NCI-H82 (cell line): ENCODE results near the gene PTPN22.

Experiments used
- DNase-seq: peaks from one replicate; lab custom pipeline; 2025; lab: John Stamatoyannopoulos, UW

The PTPN22 gene

DNA sequence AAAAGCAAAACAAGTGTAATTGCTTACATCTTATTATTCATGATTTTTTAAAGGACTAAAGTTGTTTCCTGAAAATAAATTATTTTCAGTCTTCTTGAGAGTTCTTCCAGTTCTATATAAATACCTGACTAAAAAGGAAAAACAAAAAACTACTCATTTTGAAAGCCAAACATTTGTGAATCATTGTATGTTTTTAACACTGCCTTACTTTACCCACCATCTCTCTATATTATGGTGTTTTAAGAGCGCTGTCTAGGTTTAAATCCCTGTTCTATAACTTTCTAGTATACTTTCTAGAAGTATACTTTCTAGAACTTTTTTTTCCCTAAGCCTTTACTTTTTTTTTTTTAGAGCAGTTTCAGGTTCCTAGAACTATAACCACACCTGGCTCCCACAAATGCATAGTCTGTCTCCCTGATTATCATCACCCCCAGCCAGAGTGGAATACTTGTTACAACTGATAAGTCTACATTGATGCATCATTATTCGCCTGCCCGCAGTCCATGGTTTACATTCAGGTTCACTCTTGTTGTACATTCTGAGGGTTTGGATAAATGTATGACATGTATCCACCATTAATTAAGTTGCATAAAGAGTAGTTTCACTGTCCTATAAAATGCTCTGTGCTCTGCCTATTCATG lies 69.0 kb downstream of the PTPN22 start:
- no peak for DNase-seq

DNA sequence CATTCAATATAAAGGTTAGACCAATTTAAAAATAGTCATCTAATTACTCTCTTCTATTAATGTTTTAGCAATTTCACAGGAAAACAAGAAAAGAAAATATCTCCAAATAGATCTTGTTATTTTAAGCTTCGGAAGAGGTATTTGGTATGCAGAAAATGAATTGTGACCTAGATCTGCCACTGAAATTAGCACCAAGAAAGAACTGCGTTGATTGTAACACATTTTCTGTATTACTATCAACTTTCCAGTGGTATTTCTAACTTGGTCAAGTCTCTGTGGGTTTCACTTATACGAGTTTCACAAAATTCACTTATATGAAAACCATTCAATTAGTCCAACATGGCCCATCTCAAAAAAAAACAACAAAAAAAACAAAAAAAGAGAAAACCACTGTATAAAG lies 71.0 kb downstream of the PTPN22 start:
- no peak for DNase-seq

DNA sequence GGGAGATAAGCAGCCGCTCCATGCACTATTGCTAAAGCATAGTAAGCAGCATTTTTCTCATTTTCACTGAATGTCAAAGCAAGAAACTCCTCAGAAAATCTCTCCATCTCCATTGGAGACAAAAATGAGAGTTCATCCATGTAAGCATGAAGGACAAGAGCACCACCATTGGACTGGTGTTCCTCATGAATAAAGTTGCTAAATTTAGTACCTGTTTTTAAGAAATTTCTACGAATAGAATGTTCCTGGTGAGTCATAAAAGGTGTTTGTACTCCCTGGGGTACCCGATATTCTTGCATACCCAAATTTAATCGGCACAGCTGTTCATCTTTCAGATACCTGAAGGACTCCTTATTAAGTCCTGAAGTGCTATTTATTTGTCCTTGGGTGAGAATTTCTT lies 74.0 kb downstream of the PTPN22 start:
- DNase-seq = no peak

DNA sequence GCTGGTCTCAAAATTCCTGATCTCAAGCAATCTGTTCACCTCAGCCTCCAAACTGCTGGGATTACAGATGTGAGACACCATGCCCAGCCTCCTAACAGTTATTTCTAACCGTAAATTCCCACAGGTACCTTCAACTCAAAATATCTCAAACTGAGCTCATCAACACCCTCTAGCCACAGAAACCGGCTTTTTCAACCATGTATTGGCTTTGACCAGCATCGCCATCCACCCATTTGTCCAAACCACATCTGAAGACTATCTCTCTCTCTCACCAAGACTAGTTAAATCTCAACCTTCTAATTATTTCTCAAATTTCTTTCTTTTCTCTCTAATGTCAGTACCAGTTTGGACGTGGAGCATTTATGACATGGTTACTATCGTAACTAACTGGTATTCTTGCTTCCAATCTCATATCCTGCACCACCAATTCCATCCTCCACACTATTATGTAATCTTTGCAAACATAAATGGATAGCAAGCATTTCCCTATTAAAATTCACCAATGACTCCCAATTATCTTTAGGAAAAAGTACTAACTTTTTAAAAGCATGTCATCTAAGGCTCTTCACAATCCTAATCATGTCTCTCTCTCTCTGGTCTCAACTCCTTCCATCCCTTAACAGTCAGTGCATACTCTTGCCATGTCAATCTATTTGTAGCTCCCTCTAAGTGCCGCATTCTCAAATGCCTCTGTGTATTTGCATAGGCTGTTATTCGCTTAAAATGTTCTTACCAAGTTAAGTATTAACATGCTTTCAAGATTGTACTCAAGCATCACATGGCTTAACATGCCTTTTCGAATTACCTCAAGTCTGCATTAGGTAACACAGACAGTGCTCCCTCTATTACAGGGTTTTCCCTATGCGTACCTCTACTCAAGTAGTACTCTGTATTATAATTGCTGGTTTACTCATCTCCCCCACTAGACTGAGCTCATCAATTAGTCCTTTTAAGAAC lies 77.4 kb downstream of the PTPN22 start:
- DNase-seq = no peak

DNA sequence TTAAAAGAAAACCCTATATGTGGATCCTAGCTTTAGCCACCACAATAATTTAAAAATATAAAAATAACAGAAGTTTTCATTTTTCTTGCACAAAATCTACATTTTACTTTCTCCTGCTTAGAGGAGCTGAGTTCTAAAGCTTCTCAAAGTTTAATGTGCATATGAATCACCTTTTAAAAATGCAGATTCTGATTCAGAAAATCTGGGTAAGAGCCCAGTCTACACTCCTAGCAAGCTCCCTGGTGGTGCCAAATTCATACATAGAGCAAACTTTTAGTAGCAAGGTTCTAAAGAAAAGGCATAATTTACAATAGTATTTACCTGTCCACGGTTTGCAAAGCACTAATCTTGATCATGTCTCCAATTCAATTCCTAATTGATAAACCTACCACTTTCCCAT lies 78.5 kb downstream of the PTPN22 start:
- no peak for DNase-seq

GRCh38 chr1:113792471-113792870 lies 79.0 kb downstream of the PTPN22 start:
- no peak for DNase-seq

GRCh38 chr1:113788802-113789201 lies 82.7 kb downstream of the PTPN22 start:
- DNase-seq = no peak

GRCh38 chr1:113787663-113788062 lies 83.8 kb downstream of the PTPN22 start:
- no peak for DNase-seq

DNA sequence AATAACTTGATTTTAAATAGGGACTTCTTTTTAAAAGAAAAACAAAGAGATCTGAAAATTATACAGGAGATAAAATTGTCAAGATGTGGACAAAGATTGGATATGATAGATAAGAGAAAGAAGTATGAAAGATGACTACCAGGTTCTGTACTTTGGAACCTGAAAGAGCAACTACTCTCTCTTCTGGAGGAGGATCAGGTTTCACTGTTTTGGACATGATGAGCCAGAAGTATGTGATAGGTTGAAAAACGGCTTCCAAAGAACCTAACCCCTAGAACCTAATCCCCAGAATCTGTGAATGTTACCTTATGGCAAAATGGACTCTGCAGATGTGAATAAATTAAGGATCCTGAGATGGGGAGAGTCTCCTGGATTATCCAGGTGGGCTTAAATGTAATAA lies 85.4 kb downstream of the PTPN22 start:
- no peak for DNase-seq

- DNase-seq = no peak
Observed at GRCh38 chr1:113784104-113784779, 87.3 kb downstream of the PTPN22 start.

GRCh38 chr1:113783254-113784103 lies 88.0 kb downstream of the PTPN22 start:
- no peak for DNase-seq

DNA sequence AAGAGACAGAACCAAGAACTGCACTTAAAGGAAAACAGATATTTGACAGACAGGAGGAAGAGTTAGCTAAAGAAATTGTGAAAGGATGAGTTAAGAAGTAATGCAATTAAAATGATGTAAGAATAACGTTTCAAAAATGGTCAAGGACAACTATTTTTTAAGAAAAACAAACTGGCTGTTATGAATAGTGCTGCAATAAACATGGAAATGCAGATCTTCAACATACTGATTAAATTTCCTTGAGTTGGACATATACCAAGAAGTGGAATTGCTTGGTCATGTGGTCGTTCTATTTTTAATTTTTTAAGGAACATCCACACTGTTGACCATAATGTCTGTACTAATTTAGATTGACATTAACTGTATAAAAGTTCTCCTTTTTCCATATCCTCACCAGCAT lies 89.1 kb downstream of the PTPN22 start:
- no peak for DNase-seq

- no peak for DNase-seq
Observed at GRCh38 chr1:113780374-113781146, 91.0 kb downstream of the PTPN22 start.

GRCh38 chr1:113779542-113779941 lies 92.0 kb downstream of the PTPN22 start:
- DNase-seq = no peak

DNA sequence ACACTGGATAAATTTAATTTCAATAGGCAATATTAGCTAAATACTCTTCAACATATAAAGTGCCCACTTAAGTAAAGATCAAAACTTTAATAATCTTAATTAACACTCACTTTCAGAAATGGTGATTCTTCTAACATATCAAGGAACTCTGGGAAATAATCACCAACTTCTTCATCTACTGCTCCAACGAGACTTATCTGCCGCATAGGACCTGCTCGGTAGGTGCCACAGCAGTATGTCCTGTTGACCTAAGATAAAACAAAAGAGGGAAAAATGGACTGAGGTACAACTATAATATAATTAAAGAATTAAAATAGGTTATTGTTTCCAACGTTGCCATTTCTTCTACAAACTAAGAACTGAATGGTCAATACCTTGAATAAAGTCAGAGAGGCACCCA lies 94.0 kb downstream of the PTPN22 start:
- no peak for DNase-seq

DNA sequence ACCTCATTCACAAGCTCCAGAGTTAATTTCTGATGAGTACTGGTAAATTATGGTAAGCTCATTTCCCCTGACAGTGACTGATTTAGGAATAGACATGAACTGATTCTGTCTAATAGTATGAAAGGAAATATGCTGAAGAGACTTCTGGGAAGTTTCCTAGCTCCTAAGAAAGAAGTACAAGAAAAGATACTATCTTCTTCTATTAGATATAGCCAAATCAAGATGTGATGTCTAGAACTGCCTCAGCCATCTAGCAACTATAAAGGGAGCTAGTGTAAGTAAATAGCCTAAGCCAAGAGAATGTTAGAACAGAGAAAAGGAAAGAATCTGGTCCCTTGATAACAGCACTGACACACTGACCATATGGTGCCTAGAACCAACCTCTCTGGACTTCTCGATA lies 101.5 kb downstream of the PTPN22 start:
- DNase-seq = peak; percentile 83

DNA sequence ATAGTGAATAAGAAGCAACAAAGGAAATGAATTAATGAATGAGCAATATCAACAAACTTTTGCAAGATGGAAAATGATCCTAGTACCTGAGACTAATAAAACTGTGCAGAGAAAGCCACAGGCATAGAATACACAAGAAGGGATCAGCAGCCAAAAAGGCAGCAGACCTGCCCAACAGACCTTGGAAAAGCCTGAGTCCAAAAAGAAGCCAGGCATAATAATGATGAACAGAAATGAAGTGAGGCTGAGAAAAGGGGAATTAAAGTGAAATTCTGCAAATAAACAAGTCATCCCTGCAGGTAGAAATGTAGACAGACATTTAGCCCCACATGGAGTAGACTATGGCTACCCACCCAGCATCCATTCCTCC lies 101.9 kb downstream of the PTPN22 start:
- DNase-seq = peak; percentile 73

DNA sequence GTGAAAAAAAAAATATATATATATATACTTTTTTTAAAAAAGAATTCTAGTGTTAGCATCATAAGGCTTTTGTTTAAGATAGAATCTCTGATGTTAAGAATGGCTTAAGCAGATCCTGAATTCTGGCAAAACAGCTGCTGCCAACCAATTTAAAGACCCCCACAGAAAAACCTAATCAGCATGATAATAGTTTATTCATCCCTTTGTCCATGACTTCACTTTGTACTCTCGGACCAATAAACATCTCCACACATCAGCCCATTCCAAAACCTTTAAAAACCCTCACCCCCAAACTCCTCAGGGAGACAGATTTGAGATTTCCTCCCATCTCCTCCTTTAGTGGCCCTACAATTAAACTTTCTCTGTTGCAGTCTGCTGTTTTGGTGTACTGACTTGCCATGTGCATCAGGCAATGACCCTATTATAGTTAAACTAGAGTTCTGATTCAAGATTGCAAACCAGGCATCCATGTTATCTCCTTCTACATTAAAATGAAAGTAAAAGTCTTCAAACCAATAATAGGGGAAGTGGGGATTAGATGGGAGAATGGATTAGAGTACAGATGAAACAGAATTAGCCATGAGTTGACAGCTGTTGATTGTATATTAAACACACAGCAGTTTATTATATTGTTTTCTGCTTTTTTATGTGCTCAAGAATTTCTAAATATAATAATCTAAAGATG lies 102.5 kb downstream of the PTPN22 start:
- peak; percentile 74 for DNase-seq

- DNase-seq = no peak
Observed at GRCh38 chr1:113765306-113766230, 105.9 kb downstream of the PTPN22 start.
